ENCODE measurements around the gene RMND1. TPM values are rescaled to one million over a fixed set of nuclear protein-coding genes. Genes with fewer than 3 reads are reported as not detected.

Gene RMND1
- total RNA-seq, 3 donors from 2014 or later (not counting 1 experiment from before 2014, with no cell fraction given): 10.6 to 14.7 (median 11.3) TPM

DNA sequence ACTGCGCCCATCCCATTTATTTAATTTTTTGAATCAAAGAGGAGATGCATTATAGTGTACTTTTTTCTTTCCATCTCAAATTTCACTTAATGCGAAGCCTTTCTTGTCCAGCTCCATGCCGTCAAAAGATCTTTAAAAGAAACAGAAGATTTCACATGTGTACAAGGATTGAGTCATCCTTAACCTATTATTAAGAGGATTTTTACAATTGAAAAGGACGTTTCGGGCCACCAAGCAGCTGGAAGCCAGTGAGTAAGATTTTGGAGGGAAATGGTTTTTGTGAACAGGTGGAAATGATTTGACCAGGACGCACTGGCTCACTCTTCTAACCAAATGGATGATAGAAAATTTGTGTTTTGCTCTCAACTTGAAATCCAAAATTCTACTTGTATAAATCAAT, 26.7 kb upstream of the RMND1 start:
- no peak for ATAC-seq
- Mint-ChIP-seq H3K4me1 (peaks cover 18 to 25% of the 10 kb centered on the region in 2 donors), H3K27me3 (ENCODE audit: low read depth in 2 of 2) (no peaks in the 10 kb centered on the region), H3K27ac (no peak overlapping the region), H3K4me3 (no peak overlapping the region), H3K36me3 (no peaks in the 10 kb centered on the region), H3K9me3 (no peaks in the 10 kb centered on the region)
- H3K27me3 ChIP-seq (ENCODE audit: control insufficient read depth, insufficient read depth, low read length): no peaks in the 10 kb centered on the region
- peaks cover 12% of the 10 kb centered on the region for H3K4me1 ChIP-seq (ENCODE audit: control insufficient read depth, insufficient read depth, low read length)
- WGBS (ENCODE audit: insufficient coverage): 100% methylated on average over 3 of the region's 6 CpGs
- intact Hi-C loops (cut with micrococcal nuclease): loop anchor here (5.0 kb wide), 1 partner anchor 586 kb away; no protein-coding TSS in a partner anchor
- TF ChIP-seq, protein P1, sequence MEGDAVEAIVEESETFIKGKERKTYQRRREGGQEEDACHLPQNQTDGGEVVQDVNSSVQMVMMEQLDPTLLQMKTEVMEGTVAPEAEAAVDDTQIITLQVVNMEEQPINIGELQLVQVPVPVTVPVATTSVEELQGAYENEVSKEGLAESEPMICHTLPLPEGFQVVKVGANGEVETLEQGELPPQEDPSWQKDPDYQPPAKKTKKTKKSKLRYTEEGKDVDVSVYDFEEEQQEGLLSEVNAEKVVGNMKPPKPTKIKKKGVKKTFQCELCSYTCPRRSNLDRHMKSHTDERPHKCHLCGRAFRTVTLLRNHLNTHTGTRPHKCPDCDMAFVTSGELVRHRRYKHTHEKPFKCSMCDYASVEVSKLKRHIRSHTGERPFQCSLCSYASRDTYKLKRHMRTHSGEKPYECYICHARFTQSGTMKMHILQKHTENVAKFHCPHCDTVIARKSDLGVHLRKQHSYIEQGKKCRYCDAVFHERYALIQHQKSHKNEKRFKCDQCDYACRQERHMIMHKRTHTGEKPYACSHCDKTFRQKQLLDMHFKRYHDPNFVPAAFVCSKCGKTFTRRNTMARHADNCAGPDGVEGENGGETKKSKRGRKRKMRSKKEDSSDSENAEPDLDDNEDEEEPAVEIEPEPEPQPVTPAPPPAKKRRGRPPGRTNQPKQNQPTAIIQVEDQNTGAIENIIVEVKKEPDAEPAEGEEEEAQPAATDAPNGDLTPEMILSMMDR (IDR thresholded peaks at IDR 0.05): no peak
- no peaks in the 10 kb centered on the region for H3K9me3 ChIP-seq (ENCODE audit: control insufficient read depth, insufficient read depth, low read length)
- H3K27ac ChIP-seq (ENCODE audit: low read length): no peak overlapping the region
- H3K36me3 ChIP-seq (ENCODE audit: control insufficient read depth, insufficient read depth, low read length): no peaks in the 10 kb centered on the region
- no peak overlapping the region for H3K4me3 ChIP-seq (ENCODE audit: low read length)
- no peak for DNase-seq

DNA sequence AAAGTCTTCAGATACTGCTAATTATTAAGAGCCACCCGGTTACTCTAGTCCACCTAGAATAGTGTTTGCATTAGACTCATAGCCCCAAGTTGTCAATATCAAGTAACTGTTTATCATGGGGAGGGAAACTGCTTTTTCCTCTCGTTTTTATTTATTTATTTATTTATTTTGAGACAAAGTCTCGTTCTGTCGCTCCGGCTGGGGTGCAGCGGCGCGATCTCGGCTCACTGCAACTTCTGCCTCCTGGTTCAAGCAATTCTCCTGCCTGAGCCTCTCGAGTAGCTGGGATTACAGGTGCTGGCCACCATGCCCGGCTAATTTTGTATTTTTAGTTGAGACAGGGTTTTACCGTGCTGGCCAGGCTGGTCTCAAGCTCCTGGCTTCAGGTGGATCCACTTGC, 25.8 kb upstream of the RMND1 start:
- WGBS (ENCODE audit: insufficient coverage): 96% methylated on average over 11 of the region's 12 CpGs
- Histone ChIP-seq H3K27me3 (ENCODE audit: control insufficient read depth, insufficient read depth, low read length) (no peaks in the 10 kb centered on the region), H3K9me3 (ENCODE audit: control insufficient read depth, insufficient read depth, low read length) (no peaks in the 10 kb centered on the region), H3K36me3 (ENCODE audit: control insufficient read depth, insufficient read depth, low read length) (no peaks in the 10 kb centered on the region), H3K4me3 (ENCODE audit: low read length) (no peak overlapping the region), H3K27ac (ENCODE audit: low read length) (no peak overlapping the region), H3K4me1 (ENCODE audit: control insufficient read depth, insufficient read depth, low read length) (peaks cover 12% of the 10 kb centered on the region)
- Mint-ChIP-seq H3K36me3 (no peaks in the 10 kb centered on the region), H3K9me3 (no peaks in the 10 kb centered on the region), H3K27me3 (ENCODE audit: low read depth in 2 of 2) (no peaks in the 10 kb centered on the region), H3K4me1 (peaks cover 18 to 23% of the 10 kb centered on the region in 2 donors), H3K27ac (no peak overlapping the region), H3K4me3 (no peak overlapping the region)
- DNase-seq (no peak), ATAC-seq (no peak)
- TF ChIP-seq, protein P1 (IDR thresholded peaks at IDR 0.05): no peak
- intact Hi-C loops (cut with micrococcal nuclease): loop anchor here (5.0 kb wide), 1 partner anchor 585 kb away; no protein-coding TSS in a partner anchor

DNA sequence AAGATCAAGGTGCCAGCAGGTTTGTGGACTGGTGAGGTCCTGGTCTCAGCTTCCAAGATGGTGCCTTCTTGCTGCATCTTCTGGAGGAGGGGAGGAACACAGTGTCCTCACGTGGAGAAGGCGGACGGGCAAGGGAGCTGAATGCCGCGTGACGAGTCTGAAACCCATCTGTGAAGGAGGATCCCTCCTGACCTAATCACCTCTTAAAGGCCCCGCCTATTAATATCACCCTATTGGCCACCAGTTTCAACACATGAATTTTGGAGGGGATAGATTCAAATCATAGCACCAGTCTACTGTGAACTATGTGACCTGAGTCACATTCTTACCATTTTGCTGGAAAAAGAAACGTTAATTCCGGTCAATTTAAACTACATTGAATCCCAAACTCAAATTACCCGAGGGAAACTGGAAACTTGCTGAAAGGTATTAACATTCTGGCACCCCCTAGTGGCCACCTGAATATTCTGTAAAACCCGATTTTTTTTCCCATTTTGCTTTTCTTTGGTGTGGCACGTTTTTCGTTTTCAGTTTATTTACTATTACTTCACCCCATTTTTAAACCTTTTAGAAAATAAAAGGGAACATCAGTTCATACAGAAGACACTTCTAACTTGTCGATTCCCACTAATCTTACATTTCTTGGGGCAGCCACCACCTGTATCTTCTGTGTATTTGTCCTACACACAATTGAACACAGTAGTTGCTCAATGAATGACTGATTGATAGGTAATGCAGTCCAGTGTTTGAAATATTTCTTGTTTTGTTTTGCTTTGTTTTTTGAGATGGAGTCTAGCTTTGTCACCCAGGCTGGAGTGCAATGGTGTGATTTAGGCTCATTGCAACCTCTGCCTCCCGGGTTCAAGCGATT, 24.0 kb upstream of the RMND1 start:
- peak in 2 of 3 donors; percentile 51 to 57 for ATAC-seq

More for the DNA sequence above, 24.0 kb upstream of the RMND1 start:
- Mint-ChIP-seq H3K27ac (no peak overlapping the region), H3K9me3 (no peaks in the 10 kb centered on the region), H3K27me3 (ENCODE audit: low read depth in 2 of 2) (no peaks in the 10 kb centered on the region), H3K4me3 (no peak overlapping the region), H3K4me1 (peaks cover under 1 to 5% of the 10 kb centered on the region in 2 donors), H3K36me3 (no peaks in the 10 kb centered on the region)
- intact Hi-C loops (cut with micrococcal nuclease): loop anchor here (1.0 to 5.0 kb wide), 2 partner anchors 35 to 584 kb away; no protein-coding TSS in a partner anchor
- peak in 1 of 2 donors; percentile 80 for DNase-seq
- no peaks in the 10 kb centered on the region for H3K9me3 ChIP-seq (ENCODE audit: control insufficient read depth, insufficient read depth, low read length)
- no peaks in the 10 kb centered on the region for H3K36me3 ChIP-seq (ENCODE audit: control insufficient read depth, insufficient read depth, low read length)
- 23% methylated on average over 13 of the region's 16 CpGs for WGBS (ENCODE audit: insufficient coverage)
- H3K4me3 ChIP-seq (ENCODE audit: low read length): no peak overlapping the region
- TF ChIP-seq, protein P1 (IDR thresholded peaks at IDR 0.05): peak; percentile 95
- no peak overlapping the region for H3K27ac ChIP-seq (ENCODE audit: low read length)
- H3K27me3 ChIP-seq (ENCODE audit: control insufficient read depth, insufficient read depth, low read length): no peaks in the 10 kb centered on the region
- peaks cover 4% of the 10 kb centered on the region for H3K4me1 ChIP-seq (ENCODE audit: control insufficient read depth, insufficient read depth, low read length)

Data from natural killer cell (primary cell).